Tibial artery (tissue), 4 donors: ENCODE results near the gene FGF11.
A peak's percentile ranks its signal among the peaks of the same experiment; 100 is the strongest.

ENCODE experiments used
- DNase-seq, 2 donors: peaks; one replicate each; pipeline ENCODE4 v3.0.0-alpha.2; 2019
- H3K27ac ChIP-seq, 2 donors: fragments of 200-600 bp; sonication (generic) in 1 of 2; 1 replicate in 1 of 2; 2 replicates in 1 of 2; pipeline ENCODE4 v1.5.1; 2018 to 2019; ENCODE audit warnings: mild to moderate bottlenecking in 1 of 2
- H3K27me3 ChIP-seq, 2 donors: fragments of 200-600 bp; sonication (generic) in 1 of 2; one replicate each; pipeline versions ENCODE4 v1.5.1 to v1.6.0; 2016 to 2019
- H3K36me3 ChIP-seq, 3 donors: fragments of 200-600 bp; sonication (generic) in 2 of 3; one replicate each; pipeline ENCODE4 v1.5.1; 2016 to 2019; ENCODE audit warnings: mild to moderate bottlenecking in 2 of 3
- H3K4me1 ChIP-seq, 4 donors: fragments of 200-600 bp; sonication (generic) in 2 of 4; 1 replicate in 3 of 4; 2 replicates in 1 of 4; pipeline ENCODE4 v1.5.1; 2016 to 2019
- H3K4me3 ChIP-seq, 2 donors: fragments of 200-600 bp; sonication (generic) in 1 of 2; 1 replicate in 1 of 2; 2 replicates in 1 of 2; pipeline ENCODE4 v1.5.1; 2018 to 2019; ENCODE audit warnings: mild to moderate bottlenecking in 2 of 2
- H3K9me3 ChIP-seq, 3 donors: fragments of 200-600 bp; sonication (generic) in 1 of 3; one replicate each; pipeline ENCODE4 v1.5.1; 2016 to 2019
- intact Hi-C: fragments of 100-400 bp; cut with DNase I; formaldehyde crosslinking; loops from one replicate; pipeline ENCODE4 v1.15.0; 2023; ENCODE audit warnings: low total_unique reads
- TF ChIP-seq, protein P1 (sequence below), 2 experiments: fragments of 200-600 bp in 1 of 2; fragments of 450-650 bp in 1 of 2; IDR thresholded peaks; one replicate each; pipeline ENCODE4 v1.5.1; 2017 to 2019; ENCODE audit warnings: antibody characterized with exemption in 2 of 2, mild to moderate bottlenecking in 1 of 2, moderate library complexity in 1 of 2

Gene FGF11

DNA sequence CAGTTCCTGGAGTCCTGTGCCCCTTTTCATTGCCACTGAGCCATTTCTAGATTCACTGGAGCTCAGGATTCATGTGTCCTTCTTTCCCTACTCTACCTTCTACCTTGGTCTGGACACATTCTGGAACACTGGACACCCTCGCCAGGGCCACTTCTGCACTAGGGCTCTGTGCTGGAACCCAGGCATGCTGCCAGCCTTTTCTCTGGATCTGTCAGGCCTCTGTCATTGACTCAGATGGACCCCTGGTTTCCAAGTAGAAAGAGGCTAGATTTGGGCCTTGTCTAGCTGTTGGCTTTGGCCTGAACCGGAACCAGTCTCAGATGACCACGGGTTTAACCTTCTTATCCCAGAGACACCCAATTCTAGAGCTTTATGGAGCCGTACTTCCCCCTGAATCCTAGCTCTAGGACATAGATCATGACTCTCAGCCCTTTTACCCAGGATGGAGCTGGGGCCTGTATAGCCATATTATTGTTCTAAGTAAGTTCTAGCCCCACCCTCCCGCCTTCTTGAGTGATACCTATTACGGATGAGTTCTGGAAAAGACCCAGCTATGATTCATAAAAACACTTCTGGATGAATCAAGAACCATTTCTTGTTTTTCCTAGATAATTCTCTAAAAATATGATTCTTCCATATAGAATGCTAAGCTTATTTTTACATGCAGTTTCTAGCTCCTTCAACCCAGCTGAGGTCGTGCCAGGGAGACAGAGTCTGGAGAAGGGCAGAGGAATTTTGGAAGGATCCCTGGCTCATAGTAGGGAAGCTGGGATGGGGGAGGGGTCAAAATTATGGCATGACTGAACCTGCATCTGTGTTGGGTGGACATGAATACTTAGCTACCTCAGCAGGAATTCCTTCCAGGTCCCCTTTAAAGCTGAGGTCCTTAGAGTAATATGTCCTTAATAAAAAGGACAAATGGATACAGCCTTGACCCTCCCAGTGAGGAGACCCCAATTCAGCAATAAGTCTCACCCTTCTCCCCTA, 4.5 kb downstream of the FGF11 start:
- peaks cover 5 to 49% (median 37%) of the 10 kb centered on the region in 4 donors for H3K4me1 ChIP-seq
- DNase-seq, result no peak
- intact Hi-C loops, result no loop called here
- no peak overlapping the region for H3K27ac ChIP-seq
- H3K4me3 ChIP-seq, result no peak overlapping the region
- H3K9me3 ChIP-seq, result no peaks in the 10 kb centered on the region
- no peaks in the 10 kb centered on the region for H3K36me3 ChIP-seq
- TF ChIP-seq, protein P1, sequence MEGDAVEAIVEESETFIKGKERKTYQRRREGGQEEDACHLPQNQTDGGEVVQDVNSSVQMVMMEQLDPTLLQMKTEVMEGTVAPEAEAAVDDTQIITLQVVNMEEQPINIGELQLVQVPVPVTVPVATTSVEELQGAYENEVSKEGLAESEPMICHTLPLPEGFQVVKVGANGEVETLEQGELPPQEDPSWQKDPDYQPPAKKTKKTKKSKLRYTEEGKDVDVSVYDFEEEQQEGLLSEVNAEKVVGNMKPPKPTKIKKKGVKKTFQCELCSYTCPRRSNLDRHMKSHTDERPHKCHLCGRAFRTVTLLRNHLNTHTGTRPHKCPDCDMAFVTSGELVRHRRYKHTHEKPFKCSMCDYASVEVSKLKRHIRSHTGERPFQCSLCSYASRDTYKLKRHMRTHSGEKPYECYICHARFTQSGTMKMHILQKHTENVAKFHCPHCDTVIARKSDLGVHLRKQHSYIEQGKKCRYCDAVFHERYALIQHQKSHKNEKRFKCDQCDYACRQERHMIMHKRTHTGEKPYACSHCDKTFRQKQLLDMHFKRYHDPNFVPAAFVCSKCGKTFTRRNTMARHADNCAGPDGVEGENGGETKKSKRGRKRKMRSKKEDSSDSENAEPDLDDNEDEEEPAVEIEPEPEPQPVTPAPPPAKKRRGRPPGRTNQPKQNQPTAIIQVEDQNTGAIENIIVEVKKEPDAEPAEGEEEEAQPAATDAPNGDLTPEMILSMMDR (IDR thresholded peaks at IDR 0.05), result no peak
- H3K27me3 ChIP-seq, result peaks cover 5 to 60% of the 10 kb centered on the region in 2 donors

DNA sequence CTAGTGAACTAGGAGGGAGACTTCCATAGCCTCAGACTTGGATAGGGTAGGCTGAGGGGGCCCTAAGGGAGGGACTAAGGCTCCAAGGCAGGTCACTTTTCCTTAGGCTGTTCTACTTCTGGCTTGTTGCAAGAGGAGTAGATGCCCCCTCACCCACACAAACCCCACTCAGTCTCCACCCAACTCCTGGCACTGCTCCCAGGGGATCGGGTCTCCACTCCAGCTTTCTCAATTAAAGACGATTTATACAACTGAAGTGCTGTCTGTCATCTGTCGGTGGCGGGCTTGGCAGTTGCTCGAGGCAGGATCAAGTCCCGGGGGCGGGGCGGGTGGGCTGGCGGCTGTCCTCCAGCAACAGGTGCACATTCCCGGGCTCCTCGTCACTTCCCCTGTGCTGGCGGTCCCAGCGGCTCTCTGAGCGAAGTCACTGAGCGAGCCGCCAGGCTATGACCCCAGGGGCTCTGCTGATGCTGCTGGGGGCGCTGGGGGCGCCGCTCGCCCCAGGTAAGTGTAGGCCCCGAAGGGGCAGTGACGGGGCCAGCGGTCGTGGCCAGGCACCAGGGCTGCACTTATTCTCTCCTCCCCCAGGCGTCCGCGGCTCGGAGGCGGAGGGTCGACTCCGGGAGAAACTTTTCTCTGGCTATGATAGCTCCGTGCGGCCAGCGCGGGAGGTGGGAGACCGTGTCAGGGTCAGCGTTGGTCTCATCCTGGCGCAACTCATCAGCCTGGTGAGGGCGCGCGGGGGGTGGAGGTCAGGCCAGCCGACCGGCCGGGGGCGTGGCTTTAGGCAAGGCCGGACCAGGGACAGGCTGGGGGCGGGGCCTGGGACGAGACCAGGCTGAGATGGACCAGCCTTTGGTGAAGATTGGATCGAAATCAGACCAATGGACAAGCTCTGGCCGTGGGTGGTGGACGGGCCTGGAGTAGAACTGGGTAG, 5.6 kb downstream of the FGF11 start, which contains the start of gene CHRNB1:
Gene CHRNB1, plus strand, starts transcription at position 380 of the 937 bp plus-strand sequence. Its CDS starts 67 bp downstream, at position 447.
- H3K36me3 ChIP-seq, result no peaks in the 10 kb centered on the region
- peak within 1 kb of the TSS in 1 of 2 donors; percentile 21 for H3K27ac ChIP-seq
- H3K4me1 ChIP-seq, result peaks cover 5 to 38% (median 28%) of the 10 kb centered on the region in 4 donors
- intact Hi-C loops, result no loop called here
- DNase-seq, result peak; percentile 64 to 75
- peak within 1 kb of the TSS; percentile 35 to 45 for H3K4me3 ChIP-seq
- no peaks in the 10 kb centered on the region for H3K9me3 ChIP-seq
- TF ChIP-seq, protein P1 (IDR thresholded peaks at IDR 0.05), result peak in 1 of 2 experiments; percentile 6
- H3K27me3 ChIP-seq, result peaks cover 3 to 50% of the 10 kb centered on the region in 2 donors

DNA sequence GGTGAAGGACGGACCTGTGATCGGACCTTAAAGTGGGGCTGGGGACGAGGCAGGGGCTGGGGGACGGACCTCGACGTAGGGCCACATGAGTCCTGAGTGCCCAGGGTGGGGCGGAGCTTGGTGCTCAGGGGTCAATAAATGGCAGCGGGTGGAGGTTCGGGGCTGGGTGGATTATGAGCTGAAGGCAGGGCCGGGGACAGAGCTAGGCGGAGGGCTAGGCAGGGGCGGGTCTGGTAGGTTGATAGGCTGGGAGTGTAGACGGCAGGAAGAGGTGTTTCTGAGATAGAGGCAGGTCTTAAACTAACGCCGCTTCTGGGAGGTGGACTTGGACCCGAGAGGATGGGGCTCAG, 6.3 kb downstream of the FGF11 start:
- no peaks in the 10 kb centered on the region for H3K36me3 ChIP-seq
- peaks cover 5 to 31% (median 21%) of the 10 kb centered on the region in 4 donors for H3K4me1 ChIP-seq
- no peak overlapping the region for H3K27ac ChIP-seq
- peak overlapping the region; percentile 35 to 45 for H3K4me3 ChIP-seq
- peaks cover 2 to 43% of the 10 kb centered on the region in 2 donors for H3K27me3 ChIP-seq
- no peak for DNase-seq
- TF ChIP-seq, protein P1 (IDR thresholded peaks at IDR 0.05), result no peak
- H3K9me3 ChIP-seq, result no peaks in the 10 kb centered on the region
- intact Hi-C loops, result no loop called here

DNA sequence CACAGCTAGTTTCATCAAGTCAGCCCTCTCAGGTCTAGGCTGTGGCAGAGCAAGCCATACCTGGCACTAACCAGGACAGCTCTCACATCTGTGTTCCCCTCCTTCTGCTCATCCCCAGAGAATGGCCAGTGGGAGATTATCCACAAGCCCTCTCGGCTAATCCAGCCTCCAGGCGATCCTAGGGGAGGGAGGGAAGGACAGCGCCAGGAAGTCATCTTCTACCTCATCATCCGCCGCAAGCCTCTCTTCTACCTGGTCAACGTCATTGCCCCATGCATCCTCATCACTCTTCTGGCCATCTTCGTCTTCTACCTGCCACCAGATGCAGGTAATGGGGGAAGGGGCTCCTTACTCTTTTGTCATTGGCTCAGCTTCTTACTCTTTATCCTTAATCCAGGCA, 9.1 kb downstream of the FGF11 start:
- no peak overlapping the region for H3K4me3 ChIP-seq
- TF ChIP-seq, protein P1 (IDR thresholded peaks at IDR 0.05), result no peak
- peaks cover 5 to 26% (median 16%) of the 10 kb centered on the region in 4 donors for H3K4me1 ChIP-seq
- H3K27ac ChIP-seq, result no peak overlapping the region
- intact Hi-C loops, result no loop called here
- H3K27me3 ChIP-seq, result peaks cover 2 to 31% of the 10 kb centered on the region in 2 donors
- H3K9me3 ChIP-seq, result no peaks in the 10 kb centered on the region
- H3K36me3 ChIP-seq, result no peaks in the 10 kb centered on the region
- no peak for DNase-seq

DNA sequence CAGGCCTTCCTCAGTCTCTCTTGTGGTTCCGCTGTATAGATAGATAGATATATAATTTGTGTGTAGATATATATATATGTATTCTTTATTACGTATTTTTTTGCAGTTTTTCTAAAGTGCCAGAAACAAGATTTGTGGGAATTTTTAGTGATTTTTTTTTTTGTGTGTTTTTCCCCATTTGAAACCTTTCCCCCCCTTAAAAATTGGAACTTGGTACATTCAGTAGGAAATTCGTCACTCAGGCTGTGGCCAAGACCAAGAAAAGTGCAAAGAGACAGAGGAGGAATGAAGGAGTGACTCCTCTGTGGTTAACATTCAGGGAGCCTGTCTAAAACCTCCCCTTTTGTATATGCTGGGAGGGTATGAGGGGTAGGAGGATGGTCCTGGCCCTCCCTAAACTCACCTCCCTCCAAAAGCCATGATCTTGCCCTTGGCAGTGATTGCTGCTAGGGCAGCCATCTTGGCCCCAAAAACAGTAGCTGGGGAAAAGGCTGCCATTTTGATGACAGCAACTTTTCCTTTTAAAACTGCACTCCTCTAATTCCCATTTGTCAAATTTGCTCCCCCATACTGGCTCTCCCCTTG, 20.7 kb downstream of the FGF11 start:
- peaks cover 0 to 13% (median 7%) of the 10 kb centered on the region in 4 donors for H3K4me1 ChIP-seq
- intact Hi-C loops, result no loop called here
- H3K36me3 ChIP-seq, result peaks cover 20 to 34% (median 29%) of the 10 kb centered on the region in 3 donors
- TF ChIP-seq, protein P1 (IDR thresholded peaks at IDR 0.05), result no peak
- DNase-seq, result no peak
- H3K27ac ChIP-seq, result peak overlapping the region in 1 of 2 donors; percentile 4
- H3K4me3 ChIP-seq, result no peak overlapping the region
- H3K9me3 ChIP-seq, result no peaks in the 10 kb centered on the region
- H3K27me3 ChIP-seq, result no peaks in the 10 kb centered on the region
